HEK293 (cell line): ENCODE results near the gene ANKRD53.

ENCODE experiments used
- BCL11A ChIP-seq: fragments of 450-650 bp; formaldehyde crosslinking; IDR thresholded peaks from 2 replicates; pipeline ENCODE4 v1.5.1; 2016; ENCODE audit warnings: low read depth, missing biosample characterization, missing genetic modification characterization
- YY1 ChIP-seq: fragments of 450-650 bp; formaldehyde crosslinking; IDR thresholded peaks from 2 replicates; pipeline ENCODE4 v1.5.1; 2018; ENCODE audit warnings: missing biosample characterization, missing genetic modification characterization
- ZNF138 ChIP-seq: fragments of 450-650 bp; formaldehyde crosslinking; IDR thresholded peaks from 2 replicates; pipeline ENCODE4 v1.5.1; 2016; ENCODE audit warnings: missing biosample characterization, missing genetic modification characterization, borderline replicate concordance
- ZNF146 ChIP-seq: fragments of 450-650 bp; formaldehyde crosslinking; IDR thresholded peaks from 2 replicates; pipeline ENCODE4 v1.5.1; 2016; ENCODE audit warnings: missing biosample characterization, missing genetic modification characterization
- ZNF274 ChIP-seq, 2 experiments: fragments of 200-500 bp in 1 of 2; fragments of 450-650 bp in 1 of 2; sonication (Bioruptor generic) in 1 of 2; formaldehyde crosslinking in 1 of 2; IDR thresholded peaks; 2 replicates each; pipeline versions ENCODE4 v1.5.1 to v1.6.1; 2014 to 2016; ENCODE audit warnings: borderline replicate concordance in 1 of 2, inconsistent platforms in 1 of 2, low read length in 1 of 2, missing biosample characterization in 1 of 2, missing genetic modification characterization in 1 of 2
- ZNF350 ChIP-seq: fragments of 450-650 bp; formaldehyde crosslinking; IDR thresholded peaks from 2 replicates; pipeline ENCODE4 v1.5.0; 2017; ENCODE audit warnings: missing biosample characterization, mild to moderate bottlenecking, missing genetic modification characterization
- ZNF391 ChIP-seq: fragments of 450-650 bp; formaldehyde crosslinking; IDR thresholded peaks from 2 replicates; pipeline ENCODE4 v1.5.1; 2016; ENCODE audit warnings: low read depth, missing biosample characterization, missing genetic modification characterization, borderline replicate concordance
- ZNF629 ChIP-seq: fragments of 450-650 bp; formaldehyde crosslinking; IDR thresholded peaks from 2 replicates; pipeline ENCODE4 v1.5.1; 2017; ENCODE audit warnings: missing biosample characterization, missing genetic modification characterization
- ZNF670 ChIP-seq: fragments of 450-650 bp; formaldehyde crosslinking; IDR thresholded peaks from 2 replicates; pipeline ENCODE4 v1.5.1; 2016; ENCODE audit warnings: missing biosample characterization, missing genetic modification characterization, low read depth
- TF ChIP-seq, protein P1 (sequence below): fragments of 450-650 bp; formaldehyde crosslinking; IDR thresholded peaks from 2 replicates; pipeline ENCODE4 v1.5.1; 2016; ENCODE audit warnings: missing biosample characterization, missing genetic modification characterization
- TF ChIP-seq, protein P2 (sequence below): fragments of 450-650 bp; formaldehyde crosslinking; IDR thresholded peaks from 2 replicates; pipeline ENCODE4 v1.5.1; 2016; ENCODE audit warnings: missing biosample characterization, missing genetic modification characterization

- TF ChIP-seq ZNF274 (IDR thresholded peaks at IDR 0.05; ENCODE audit: low read length) (no peak), ZNF274 (tag by site-specific recombination; IDR thresholded peaks at IDR 0.05; ENCODE audit: borderline replicate concordance) (no peak), ZNF391 (tag by site-specific recombination) (no peak), ZNF629 (tag by site-specific recombination) (no peak), ZNF146 (tag by site-specific recombination) (no peak), BCL11A (no peak), ZNF138 (tag by site-specific recombination) (no peak), YY1 (tag by site-specific recombination) (no peak), ZNF670 (tag by site-specific recombination) (no peak), ZNF350 (no peak)
- TF ChIP-seq, protein P1, sequence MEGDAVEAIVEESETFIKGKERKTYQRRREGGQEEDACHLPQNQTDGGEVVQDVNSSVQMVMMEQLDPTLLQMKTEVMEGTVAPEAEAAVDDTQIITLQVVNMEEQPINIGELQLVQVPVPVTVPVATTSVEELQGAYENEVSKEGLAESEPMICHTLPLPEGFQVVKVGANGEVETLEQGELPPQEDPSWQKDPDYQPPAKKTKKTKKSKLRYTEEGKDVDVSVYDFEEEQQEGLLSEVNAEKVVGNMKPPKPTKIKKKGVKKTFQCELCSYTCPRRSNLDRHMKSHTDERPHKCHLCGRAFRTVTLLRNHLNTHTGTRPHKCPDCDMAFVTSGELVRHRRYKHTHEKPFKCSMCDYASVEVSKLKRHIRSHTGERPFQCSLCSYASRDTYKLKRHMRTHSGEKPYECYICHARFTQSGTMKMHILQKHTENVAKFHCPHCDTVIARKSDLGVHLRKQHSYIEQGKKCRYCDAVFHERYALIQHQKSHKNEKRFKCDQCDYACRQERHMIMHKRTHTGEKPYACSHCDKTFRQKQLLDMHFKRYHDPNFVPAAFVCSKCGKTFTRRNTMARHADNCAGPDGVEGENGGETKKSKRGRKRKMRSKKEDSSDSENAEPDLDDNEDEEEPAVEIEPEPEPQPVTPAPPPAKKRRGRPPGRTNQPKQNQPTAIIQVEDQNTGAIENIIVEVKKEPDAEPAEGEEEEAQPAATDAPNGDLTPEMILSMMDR, result no peak
- TF ChIP-seq, protein P2, sequence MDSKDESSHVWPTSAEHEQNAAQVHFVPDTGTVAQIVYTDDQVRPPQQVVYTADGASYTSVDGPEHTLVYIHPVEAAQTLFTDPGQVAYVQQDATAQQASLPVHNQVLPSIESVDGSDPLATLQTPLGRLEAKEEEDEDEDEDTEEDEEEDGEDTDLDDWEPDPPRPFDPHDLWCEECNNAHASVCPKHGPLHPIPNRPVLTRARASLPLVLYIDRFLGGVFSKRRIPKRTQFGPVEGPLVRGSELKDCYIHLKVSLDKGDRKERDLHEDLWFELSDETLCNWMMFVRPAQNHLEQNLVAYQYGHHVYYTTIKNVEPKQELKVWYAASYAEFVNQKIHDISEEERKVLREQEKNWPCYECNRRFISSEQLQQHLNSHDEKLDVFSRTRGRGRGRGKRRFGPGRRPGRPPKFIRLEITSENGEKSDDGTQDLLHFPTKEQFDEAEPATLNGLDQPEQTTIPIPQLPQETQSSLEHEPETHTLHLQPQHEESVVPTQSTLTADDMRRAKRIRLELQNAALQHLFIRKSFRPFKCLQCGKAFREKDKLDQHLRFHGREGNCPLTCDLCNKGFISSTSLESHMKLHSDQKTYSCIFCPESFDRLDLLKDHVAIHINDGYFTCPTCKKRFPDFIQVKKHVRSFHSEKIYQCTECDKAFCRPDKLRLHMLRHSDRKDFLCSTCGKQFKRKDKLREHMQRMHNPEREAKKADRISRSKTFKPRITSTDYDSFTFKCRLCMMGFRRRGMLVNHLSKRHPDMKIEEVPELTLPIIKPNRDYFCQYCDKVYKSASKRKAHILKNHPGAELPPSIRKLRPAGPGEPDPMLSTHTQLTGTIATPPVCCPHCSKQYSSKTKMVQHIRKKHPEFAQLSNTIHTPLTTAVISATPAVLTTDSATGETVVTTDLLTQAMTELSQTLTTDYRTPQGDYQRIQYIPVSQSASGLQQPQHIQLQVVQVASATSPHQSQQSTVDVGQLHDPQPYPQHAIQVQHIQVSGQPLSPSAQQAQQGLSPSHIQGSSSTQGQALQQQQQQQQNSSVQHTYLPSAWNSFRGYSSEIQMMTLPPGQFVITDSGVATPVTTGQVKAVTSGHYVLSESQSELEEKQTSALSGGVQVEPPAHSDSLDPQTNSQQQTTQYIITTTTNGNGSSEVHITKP (tag by site-specific recombination), result no peak
Measured at GRCh38 chr2:70983506-70984227, 5.2 kb downstream of the ANKRD53 start.
